Mesodermal cell (in vitro differentiated cells): Measurements from ENCODE around the gene CDH10.

Experiments used
- H3K27ac ChIP-seq: 2 replicates; pipeline ENCODE4 v1.7.0; 2013; ENCODE audit warnings: mild to moderate bottlenecking, low read depth, low read length, moderate library complexity; ENCODE audit not compliant: severe bottlenecking
- H3K36me3 ChIP-seq: 2 replicates; pipeline ENCODE4 v1.7.1; 2013; ENCODE audit warnings: mild to moderate bottlenecking, low read length, moderate library complexity; ENCODE audit not compliant: control insufficient read depth, insufficient read depth
- H3K4me1 ChIP-seq: one replicate; pipeline ENCODE4 v1.7.1; 2013; ENCODE audit warnings: mild to moderate bottlenecking, low read length; ENCODE audit not compliant: insufficient read depth, control insufficient read depth, poor library complexity, severe bottlenecking
- H3K4me3 ChIP-seq: 2 replicates; pipeline ENCODE4 v1.7.0; 2013; ENCODE audit warnings: low read length, control low read depth, mild to moderate bottlenecking; ENCODE audit not compliant: insufficient read depth, poor library complexity, severe bottlenecking; ENCODE audit errors: extremely low read depth
- H3K9me3 ChIP-seq: 2 replicates; pipeline ENCODE4 v1.7.1; 2013; ENCODE audit warnings: mild to moderate bottlenecking, low read length, moderate library complexity; ENCODE audit not compliant: control insufficient read depth
- WGBS, 2 experiments: methylation state at CpG; one replicate each; pipeline ENCODE4 v1.1.5; 2013; ENCODE audit warnings: missing lambda C conversion rate in 2 of 2; ENCODE audit not compliant: insufficient coverage in 2 of 2; 5-methylcytosine and 5-hydroxymethylcytosine counted together

Gene CDH10

DNA sequence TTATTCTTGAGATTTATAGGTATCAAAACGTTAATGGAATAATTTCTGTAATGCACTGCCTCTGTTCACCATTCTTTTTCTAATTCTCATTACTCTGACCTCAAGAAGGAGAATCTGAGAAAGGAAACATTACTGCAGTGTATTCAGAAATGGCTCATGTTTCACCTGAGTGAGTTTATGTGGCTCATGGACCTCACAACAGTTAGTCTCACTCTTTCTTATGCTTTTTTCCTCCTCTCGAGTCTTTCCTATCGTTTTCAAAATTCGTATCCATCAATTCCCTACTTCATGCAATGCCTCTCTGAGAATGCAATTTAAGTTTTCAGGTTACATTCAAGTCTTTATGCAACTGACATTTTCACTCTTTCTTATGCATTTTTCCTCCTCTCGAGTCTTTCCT is 9.6 kb downstream of the CDH10 start:
- H3K4me1 ChIP-seq = no peaks in the 10 kb centered on the region
- no peaks in the 10 kb centered on the region for H3K9me3 ChIP-seq
- H3K36me3 ChIP-seq = no peaks in the 10 kb centered on the region
- no peak overlapping the region for H3K4me3 ChIP-seq
- 68 to 70% methylated on average over 4 of the region's 5 CpGs for WGBS, 2 experiments
- H3K27ac ChIP-seq = no peak overlapping the region

DNA sequence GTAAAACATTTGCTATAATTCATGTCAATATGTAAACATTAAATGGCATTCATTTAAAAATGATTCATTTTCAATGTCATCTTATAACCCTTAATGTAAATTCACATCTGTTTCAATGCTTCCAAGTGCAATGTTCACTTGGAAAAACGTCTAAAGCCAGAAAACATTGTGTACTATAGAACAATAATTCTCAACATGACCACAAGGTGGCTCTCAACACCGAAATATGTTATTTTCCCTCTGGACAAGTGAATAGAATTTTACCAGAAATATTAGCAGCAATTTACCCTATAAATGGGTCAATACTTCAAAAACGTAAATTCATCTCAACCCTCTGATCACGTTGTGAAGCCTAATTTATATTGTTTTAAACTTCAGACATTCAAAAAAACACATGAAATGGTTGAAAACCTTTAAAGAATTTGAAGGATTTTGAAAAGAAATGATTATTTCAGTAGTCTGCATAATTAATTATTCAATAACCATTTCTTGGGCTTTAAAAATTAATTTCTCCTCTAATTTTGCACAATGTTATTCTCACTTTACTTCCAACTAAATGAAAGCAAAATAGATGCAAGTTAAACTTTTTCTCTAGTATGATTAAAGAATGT is 11.0 kb downstream of the CDH10 start:
- Histone ChIP-seq H3K4me1 (no peaks in the 10 kb centered on the region), H3K9me3 (no peaks in the 10 kb centered on the region), H3K36me3 (no peaks in the 10 kb centered on the region), H3K4me3 (no peak overlapping the region), H3K27ac (no peak overlapping the region)
- WGBS, 2 experiments = 0% methylated on average over 2 of the region's 4 CpGs; no CpG with 5 or more reads in 1 of the 2 experiments

DNA sequence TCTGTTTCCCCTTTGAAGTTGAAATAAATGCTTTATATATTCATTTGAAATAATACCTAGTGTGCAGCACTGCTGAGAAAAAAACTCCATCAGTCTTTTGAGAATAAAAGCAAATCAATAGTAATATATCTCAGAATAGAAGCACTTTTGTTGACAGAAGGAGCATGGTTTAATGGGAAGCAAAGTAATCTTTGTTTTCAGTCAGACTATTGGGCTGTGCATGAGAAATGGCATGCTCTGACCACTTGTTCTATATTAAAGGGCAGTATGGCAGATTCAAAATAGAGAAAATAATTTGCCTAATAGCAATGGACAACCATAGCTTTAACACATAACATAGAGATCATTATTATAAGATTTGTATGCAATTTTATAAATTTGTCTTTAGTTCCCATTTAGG is 12.4 kb downstream of the CDH10 start:
- Histone ChIP-seq H3K9me3 (no peaks in the 10 kb centered on the region), H3K4me1 (no peaks in the 10 kb centered on the region), H3K36me3 (no peaks in the 10 kb centered on the region), H3K27ac (no peak overlapping the region), H3K4me3 (no peak overlapping the region)

DNA sequence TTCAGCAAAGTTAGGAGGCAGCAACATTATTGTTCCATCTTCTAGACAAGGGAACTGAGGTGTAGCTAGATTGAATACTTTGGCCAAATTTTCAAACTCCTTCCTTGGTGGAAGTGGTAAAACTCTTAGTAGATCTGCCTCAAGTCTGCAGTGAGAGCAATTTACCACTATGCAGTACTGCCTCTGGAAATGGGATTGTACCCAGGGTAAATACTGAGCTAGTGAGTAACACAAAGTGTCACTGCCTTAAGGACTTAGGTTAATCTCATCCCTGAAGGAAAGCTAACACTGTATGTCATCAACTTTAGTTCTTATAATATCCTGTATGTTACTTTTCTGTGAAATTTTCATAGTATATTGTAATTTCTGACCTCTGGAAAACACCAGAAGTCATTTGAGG is 13.9 kb downstream of the CDH10 start:
- Histone ChIP-seq H3K36me3 (no peaks in the 10 kb centered on the region), H3K4me1 (no peaks in the 10 kb centered on the region), H3K4me3 (no peak overlapping the region), H3K27ac (no peak overlapping the region), H3K9me3 (no peaks in the 10 kb centered on the region)

DNA sequence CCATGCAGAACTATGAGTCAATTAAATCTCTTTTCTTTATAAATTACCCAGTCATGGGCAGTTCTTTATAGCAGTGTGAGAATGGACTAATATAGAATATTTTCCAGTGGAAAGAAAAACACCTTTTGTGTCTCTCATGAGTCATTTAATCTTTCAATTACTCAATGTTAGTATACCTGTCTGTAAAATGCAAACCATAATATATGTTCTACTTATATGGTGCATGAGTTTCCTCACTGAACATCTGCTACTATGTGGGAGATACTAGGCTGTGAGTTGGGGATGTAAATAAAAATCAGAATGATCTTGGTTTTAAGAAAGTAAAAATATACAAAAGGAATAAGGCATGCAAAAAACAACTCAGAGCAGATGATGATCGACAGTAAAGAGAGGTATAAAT is 15.0 kb downstream of the CDH10 start:
- Histone ChIP-seq H3K9me3 (no peaks in the 10 kb centered on the region), H3K27ac (no peak overlapping the region), H3K36me3 (no peaks in the 10 kb centered on the region), H3K4me3 (no peak overlapping the region), H3K4me1 (no peaks in the 10 kb centered on the region)
- 89 to 100% methylated on average over 1 of the region's 1 CpG for WGBS, 2 experiments

DNA sequence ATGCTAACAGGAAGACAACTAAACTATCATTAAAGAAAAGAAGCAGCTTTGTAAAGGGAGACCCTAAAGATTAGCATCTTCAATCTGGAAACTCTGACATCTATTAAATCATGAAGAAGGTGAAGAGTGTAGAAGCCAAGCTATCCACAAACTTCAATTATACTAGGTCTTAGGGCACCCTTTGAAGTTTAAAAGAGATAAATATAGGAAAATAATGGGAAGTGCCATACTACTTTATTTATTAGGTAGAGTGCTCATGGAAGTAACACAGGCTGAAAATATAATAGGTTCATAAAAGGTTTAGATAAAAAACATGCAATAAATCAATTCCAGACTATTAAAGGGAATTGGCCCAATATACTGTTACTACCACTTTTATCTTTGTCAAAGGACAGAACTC is 19.9 kb downstream of the CDH10 start:
- Histone ChIP-seq H3K4me1 (peaks cover 4% of the 10 kb centered on the region), H3K9me3 (no peaks in the 10 kb centered on the region), H3K36me3 (no peaks in the 10 kb centered on the region)

DNA sequence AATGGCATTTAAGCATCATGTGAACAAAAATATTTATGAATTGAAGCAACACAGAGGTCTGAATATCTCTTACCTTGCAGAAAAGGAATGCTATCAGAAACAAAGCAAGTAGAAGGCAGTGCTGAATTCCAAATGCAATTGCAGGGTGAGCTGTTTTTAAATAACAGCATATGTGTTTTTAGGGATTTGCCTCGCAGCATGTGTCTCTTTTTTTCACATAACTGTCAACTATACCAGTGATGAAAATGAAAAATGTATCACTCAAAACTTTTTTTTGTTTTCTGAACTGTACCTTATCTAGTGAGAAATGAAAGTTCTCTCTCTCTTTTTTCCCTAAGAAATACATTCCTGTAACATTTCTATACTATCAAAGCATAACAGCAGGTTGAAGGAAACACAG is 21.2 kb downstream of the CDH10 start:
- H3K4me1 ChIP-seq = peaks cover 4% of the 10 kb centered on the region
- H3K27ac ChIP-seq = no peak overlapping the region
- WGBS, 2 experiments = no CpG with 5 or more reads among the region's 1 CpG
- H3K4me3 ChIP-seq = no peak overlapping the region
- H3K9me3 ChIP-seq = no peaks in the 10 kb centered on the region
- no peaks in the 10 kb centered on the region for H3K36me3 ChIP-seq

More for the DNA sequence above, 19.9 kb downstream of the CDH10 start:
- Histone ChIP-seq H3K27ac (no peak overlapping the region), H3K4me3 (no peak overlapping the region)

DNA sequence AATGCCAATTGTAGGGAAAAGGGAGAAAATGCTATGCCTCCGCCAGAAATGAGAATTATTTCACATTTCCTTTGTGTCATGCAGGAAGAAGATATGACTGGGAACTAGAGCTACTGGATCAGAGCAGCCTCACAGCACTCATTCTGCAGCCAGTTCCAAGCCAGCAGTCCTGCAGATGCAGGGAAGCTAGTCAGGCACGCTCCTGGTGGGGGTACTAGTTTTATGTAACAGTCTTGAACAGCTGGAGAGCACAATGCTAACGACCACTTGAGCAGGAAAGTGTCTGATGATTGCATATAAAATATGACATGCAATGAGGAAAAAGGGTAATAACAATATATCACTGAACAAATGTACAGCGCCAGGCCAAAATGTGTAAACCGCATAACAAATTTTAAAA is 21.7 kb downstream of the CDH10 start:
- H3K36me3 ChIP-seq = no peaks in the 10 kb centered on the region
- no peak overlapping the region for H3K27ac ChIP-seq
- no peaks in the 10 kb centered on the region for H3K9me3 ChIP-seq
- H3K4me1 ChIP-seq = peaks cover 4% of the 10 kb centered on the region
- 60 to 75% methylated on average over 1 of the region's 5 CpGs for WGBS, 2 experiments
- H3K4me3 ChIP-seq = no peak overlapping the region

DNA sequence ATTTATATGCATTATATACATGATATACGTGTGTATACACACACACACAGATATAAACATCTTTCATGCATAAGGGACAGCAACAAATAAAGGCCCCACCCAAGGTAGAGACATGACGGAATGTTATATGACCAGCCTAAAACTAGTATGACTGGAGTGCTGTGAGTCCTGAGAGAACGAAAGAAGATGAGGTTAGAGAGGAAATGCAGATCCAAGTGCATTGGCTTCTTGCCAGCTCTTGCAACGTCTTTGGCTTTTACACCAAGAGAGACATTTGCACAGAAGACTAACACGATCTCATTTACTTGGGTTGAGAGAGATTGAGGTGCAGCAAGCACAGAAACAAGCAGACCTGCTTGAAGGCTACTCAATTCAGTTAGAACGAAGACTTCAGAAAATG is 23.0 kb downstream of the CDH10 start:
- H3K4me1 ChIP-seq = peaks cover 4% of the 10 kb centered on the region
- no peak overlapping the region for H3K27ac ChIP-seq
- H3K9me3 ChIP-seq = no peaks in the 10 kb centered on the region
- H3K4me3 ChIP-seq = no peak overlapping the region
- 42 to 89% methylated on average over 2 of the region's 6 CpGs for WGBS, 2 experiments
- H3K36me3 ChIP-seq = no peaks in the 10 kb centered on the region

DNA sequence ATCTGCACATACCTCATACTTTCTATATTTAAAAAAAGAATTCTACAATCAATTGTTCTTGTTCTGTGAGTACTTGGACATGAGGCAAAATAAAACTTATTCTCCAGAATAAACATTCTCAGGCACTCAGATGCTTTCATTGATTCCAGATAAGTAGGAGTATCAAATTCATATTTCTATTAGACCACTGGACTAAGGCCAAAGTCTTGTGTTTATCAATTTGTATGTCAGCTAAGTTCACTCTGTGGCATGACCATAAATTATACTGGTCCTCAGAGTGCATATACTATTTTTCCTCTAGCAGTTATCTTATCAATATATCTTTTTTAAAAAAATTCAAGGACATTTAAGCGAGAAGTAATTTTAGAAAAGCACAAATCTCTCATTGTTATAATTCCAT is 28.2 kb downstream of the CDH10 start:
- no peaks in the 10 kb centered on the region for H3K36me3 ChIP-seq
- no peaks in the 10 kb centered on the region for H3K9me3 ChIP-seq
- no CpG with 5 or more reads among the region's 1 CpG for WGBS, 2 experiments
- no peak overlapping the region for H3K27ac ChIP-seq
- H3K4me3 ChIP-seq = no peak overlapping the region
- no peaks in the 10 kb centered on the region for H3K4me1 ChIP-seq

DNA sequence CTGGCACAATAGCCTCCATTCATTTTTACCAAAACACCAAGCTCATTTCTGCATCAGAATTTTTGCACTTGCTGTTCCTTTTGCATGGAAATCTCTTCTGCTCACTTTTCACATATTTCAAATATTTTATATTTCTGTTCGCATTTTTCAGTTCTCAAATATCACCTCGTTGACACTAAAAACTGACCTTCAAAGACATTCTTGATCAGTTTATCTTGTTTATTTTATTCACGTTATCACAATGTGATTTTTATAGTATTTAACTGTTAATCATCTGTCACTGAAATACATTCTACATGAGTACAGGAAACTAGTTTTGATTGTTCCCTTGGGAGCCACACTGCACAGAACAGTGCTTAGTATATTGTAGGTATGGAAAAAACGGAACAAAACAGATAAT is 29.6 kb downstream of the CDH10 start:
- H3K9me3 ChIP-seq = no peaks in the 10 kb centered on the region
- 90% methylated on average over 2 of the region's 4 CpGs; no CpG with 5 or more reads in 1 of the 2 experiments for WGBS, 2 experiments

More for the DNA sequence above, 29.6 kb downstream of the CDH10 start:
- H3K36me3 ChIP-seq = no peaks in the 10 kb centered on the region
- no peaks in the 10 kb centered on the region for H3K4me1 ChIP-seq
- H3K4me3 ChIP-seq = no peak overlapping the region
- no peak overlapping the region for H3K27ac ChIP-seq
